ENCODE results near the gene PACRG. TPM values are rescaled to one million over a fixed set of nuclear protein-coding genes. Genes with fewer than 3 reads are reported as not detected.

The PACRG gene
- total and polyA plus RNA-seq, 2 of the 13 experiments (the other 11 are each of a cell fraction or from before 2014, with no cell fraction given), result 0.13 TPM; not detected in 1

GRCh38 chr6:163148451-163149278 lies 420.9 kb downstream of the PACRG start (continued):
- TF ChIP-seq ZNF703 (CRISPR knock-in tag; IDR thresholded peaks at IDR 0.05; ENCODE audit: borderline replicate concordance), result no peak
- no peak for TF ChIP-seq ZNF333 (CRISPR knock-in tag; IDR thresholded peaks at IDR 0.05; ENCODE audit: borderline replicate concordance)
- TF ChIP-seq ZNF33B (CRISPR knock-in tag; IDR thresholded peaks at IDR 0.05), result no peak
- TF ChIP-seq ZNF430 (CRISPR knock-in tag; IDR thresholded peaks at IDR 0.05), result no peak
- TF ChIP-seq MBNL3 (CRISPR knock-in tag; conservative IDR thresholded peaks at IDR 0.05), result no peak
- no peak for TF ChIP-seq FOXA3 (CRISPR knock-in tag; IDR thresholded peaks at IDR 0.05)

- Histone ChIP-seq H2AFZ (ENCODE audit: low read length) (no peak overlapping the region), H4K20me1 (ENCODE audit: insufficient read depth, low read length) (no peaks in the 10 kb centered on the region), H3K4me3 (replicated peaks in 1 of 3; ENCODE audit: insufficient read depth in 1 of 3, low read depth in 2 of 3, low read length in 3 of 3) (no peak overlapping the region), H3K9ac (ENCODE audit: insufficient read depth, low read depth, low read length) (no peak overlapping the region), H3K36me3 (replicated peaks in 1 of 2; ENCODE audit: control insufficient read depth in 1 of 2, insufficient read depth in 2 of 2, low read length in 2 of 2) (no peaks in the 10 kb centered on the region), H3K9me3 (ENCODE audit: low read length) (no peaks in the 10 kb centered on the region), H3K27me3 (ENCODE audit: control insufficient read depth in 1 of 2, insufficient read depth in 2 of 2, low read length in 2 of 2) (peaks cover 0 to 16% of the 10 kb centered on the region in 2 experiments; a peak in 2 of 5 replicates), H3K79me2 (ENCODE audit: insufficient read depth, low read length) (no peaks in the 10 kb centered on the region), H3K4me2 (ENCODE audit: low read depth, low read length) (no peak overlapping the region), H3K27ac (ENCODE audit: extremely low read length, insufficient read depth, low read length) (no peak overlapping the region), H3K4me1 (ENCODE audit: insufficient read depth, low read length) (no peaks in the 10 kb centered on the region)
- intact Hi-C loops (cut with micrococcal nuclease; ENCODE audit: unreplicated experiment) (no loop called here), in situ Hi-C loops (cut with HindIII; ENCODE audit: extremely low pct_ligation_motif_present, low pct_unique_long_range_greater_than_20kb) (no loop called here)
- no TSS peak for BruUV-seq (replicated peaks)
- DNase-seq (ENCODE audit: low spot score), result no peak
- CTCF ChIA-PET (ENCODE audit: low intra/inter-chr PET ratio, low total read pairs), result no interaction called here
- no peak for FAIRE-seq
- POLR2A ChIA-PET, result no interaction called here
- WGBS (ENCODE audit: low lambda C conversion rate), result 72% methylated on average over 35 of the region's 35 CpGs
- no peak; the same call in 1 of the 3 replicates for ATAC-seq
- TF ChIP-seq MBNL3 (CRISPR knock-in tag; conservative IDR thresholded peaks at IDR 0.05), result no peak
- no peak for TF ChIP-seq MTERF4 (CRISPR knock-in tag; IDR thresholded peaks at IDR 0.05)
- TF ChIP-seq ZBTB7A (CRISPR knock-in tag; IDR thresholded peaks at IDR 0.05), result no peak
- TF ChIP-seq ZNF205 (CRISPR knock-in tag; IDR thresholded peaks at IDR 0.05), result no peak
- no peak for TF ChIP-seq FOSL2 (CRISPR knock-in tag; IDR thresholded peaks at IDR 0.05)
- TF ChIP-seq NR2F2 (IDR thresholded peaks at IDR 0.05; ENCODE audit: borderline replicate concordance, low read depth), result no peak
- TF ChIP-seq ZNF484 (CRISPR knock-in tag; IDR thresholded peaks at IDR 0.05; ENCODE audit: borderline replicate concordance, low read depth), result no peak
- TF ChIP-seq, protein P1, sequence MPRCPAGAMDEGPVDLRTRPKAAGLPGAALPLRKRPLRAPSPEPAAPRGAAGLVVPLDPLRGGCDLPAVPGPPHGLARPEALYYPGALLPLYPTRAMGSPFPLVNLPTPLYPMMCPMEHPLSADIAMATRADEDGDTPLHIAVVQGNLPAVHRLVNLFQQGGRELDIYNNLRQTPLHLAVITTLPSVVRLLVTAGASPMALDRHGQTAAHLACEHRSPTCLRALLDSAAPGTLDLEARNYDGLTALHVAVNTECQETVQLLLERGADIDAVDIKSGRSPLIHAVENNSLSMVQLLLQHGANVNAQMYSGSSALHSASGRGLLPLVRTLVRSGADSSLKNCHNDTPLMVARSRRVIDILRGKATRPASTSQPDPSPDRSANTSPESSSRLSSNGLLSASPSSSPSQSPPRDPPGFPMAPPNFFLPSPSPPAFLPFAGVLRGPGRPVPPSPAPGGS (CRISPR knock-in tag; IDR thresholded peaks at IDR 0.05), result no peak
- TF ChIP-seq NONO (IDR thresholded peaks at IDR 0.05), result no peak
- TF ChIP-seq NONO (CRISPR knock-in tag; conservative IDR thresholded peaks at IDR 0.05), result no peak
- TF ChIP-seq ZNF326 (CRISPR knock-in tag; IDR thresholded peaks at IDR 0.05; ENCODE audit: borderline replicate concordance), result no peak
- TF ChIP-seq, protein P2, sequence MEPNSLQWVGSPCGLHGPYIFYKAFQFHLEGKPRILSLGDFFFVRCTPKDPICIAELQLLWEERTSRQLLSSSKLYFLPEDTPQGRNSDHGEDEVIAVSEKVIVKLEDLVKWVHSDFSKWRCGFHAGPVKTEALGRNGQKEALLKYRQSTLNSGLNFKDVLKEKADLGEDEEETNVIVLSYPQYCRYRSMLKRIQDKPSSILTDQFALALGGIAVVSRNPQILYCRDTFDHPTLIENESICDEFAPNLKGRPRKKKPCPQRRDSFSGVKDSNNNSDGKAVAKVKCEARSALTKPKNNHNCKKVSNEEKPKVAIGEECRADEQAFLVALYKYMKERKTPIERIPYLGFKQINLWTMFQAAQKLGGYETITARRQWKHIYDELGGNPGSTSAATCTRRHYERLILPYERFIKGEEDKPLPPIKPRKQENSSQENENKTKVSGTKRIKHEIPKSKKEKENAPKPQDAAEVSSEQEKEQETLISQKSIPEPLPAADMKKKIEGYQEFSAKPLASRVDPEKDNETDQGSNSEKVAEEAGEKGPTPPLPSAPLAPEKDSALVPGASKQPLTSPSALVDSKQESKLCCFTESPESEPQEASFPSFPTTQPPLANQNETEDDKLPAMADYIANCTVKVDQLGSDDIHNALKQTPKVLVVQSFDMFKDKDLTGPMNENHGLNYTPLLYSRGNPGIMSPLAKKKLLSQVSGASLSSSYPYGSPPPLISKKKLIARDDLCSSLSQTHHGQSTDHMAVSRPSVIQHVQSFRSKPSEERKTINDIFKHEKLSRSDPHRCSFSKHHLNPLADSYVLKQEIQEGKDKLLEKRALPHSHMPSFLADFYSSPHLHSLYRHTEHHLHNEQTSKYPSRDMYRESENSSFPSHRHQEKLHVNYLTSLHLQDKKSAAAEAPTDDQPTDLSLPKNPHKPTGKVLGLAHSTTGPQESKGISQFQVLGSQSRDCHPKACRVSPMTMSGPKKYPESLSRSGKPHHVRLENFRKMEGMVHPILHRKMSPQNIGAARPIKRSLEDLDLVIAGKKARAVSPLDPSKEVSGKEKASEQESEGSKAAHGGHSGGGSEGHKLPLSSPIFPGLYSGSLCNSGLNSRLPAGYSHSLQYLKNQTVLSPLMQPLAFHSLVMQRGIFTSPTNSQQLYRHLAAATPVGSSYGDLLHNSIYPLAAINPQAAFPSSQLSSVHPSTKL (CRISPR knock-in tag; IDR thresholded peaks at IDR 0.05), result no peak
Measured at GRCh38 chr6:163149279-163149848, 421.6 kb downstream of the PACRG start.
